ENCODE results near the gene NR4A3. TPM values are rescaled to one million over a fixed set of nuclear protein-coding genes. Genes with fewer than 3 reads are reported as not detected.

Gene NR4A3
- total and polyA plus RNA-seq, 10 of the 15 experiments (the other 5 are each of a cell fraction or from before 2014, with no cell fraction given), result 0.04 to 2.1 (median 0.64) TPM; not detected in 1

DNA sequence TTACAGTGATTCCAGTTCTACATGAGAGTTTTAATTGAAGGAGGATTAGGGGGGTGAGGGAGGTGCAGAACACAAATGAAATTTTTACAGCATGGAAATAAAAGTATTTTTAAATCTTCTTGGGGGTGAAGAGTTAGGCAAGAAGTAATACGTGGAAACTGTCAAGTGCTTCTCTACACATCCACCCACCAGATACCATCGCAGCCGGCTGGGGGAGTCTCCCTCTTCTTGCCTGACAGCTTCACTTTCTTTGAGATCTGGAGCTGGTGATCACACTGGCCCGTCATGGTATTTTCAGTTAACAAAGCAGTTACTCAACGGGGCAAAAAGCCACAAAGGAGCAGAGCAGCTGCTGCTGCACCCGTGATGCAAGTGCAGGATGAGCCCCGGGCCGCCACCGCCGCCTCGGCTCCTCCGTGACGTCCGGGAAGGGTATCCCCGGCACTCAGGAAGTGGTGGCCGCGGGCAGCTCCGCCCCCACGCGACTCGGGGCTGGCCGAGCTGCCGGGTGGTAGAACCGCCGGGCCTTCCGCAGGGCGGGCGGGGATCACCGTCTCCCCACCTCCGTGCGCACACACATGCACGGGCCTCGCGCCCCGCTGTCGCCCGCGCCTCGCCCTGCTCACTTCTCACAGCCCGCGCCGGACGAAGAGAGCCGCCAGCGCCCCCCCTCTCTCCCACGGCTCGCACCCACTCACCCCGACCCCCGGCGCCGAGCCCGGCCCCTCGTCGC lies 2.4 kb upstream of the NR4A3 start:
- BruUV-seq (replicated peaks), result no TSS peak
- no peaks in the 10 kb centered on the region for H3K27me3 ChIP-seq (replicated peaks in 1 of 2; ENCODE audit: control insufficient read depth in 2 of 2, insufficient read depth in 2 of 2, low read length in 1 of 2)
- in situ Hi-C loops (cut with MboI), result loop anchor here (25.0 kb wide), 2 partner anchors 193 to 393 kb away; no protein-coding TSS in a partner anchor
- intact Hi-C loops (cut with micrococcal nuclease; ENCODE audit: unreplicated experiment), result loop anchor here (5.0 kb wide), 1 partner anchor 522 kb away; no protein-coding TSS in a partner anchor
- FAIRE-seq (peak; percentile 13), ATAC-seq (peak; percentile 66), DNase-seq (ENCODE audit: low read depth, low spot score) (peak; percentile 63)
- H2AFZ ChIP-seq (ENCODE audit: control insufficient read depth, low read depth, low read length), result peak overlapping the region; percentile 81
- no peaks in the 10 kb centered on the region; the same call in 1 of the 2 replicates for H4K20me1 ChIP-seq (ENCODE audit: control insufficient read depth, insufficient read depth)
- SMC1A ChIA-PET (ENCODE audit: uncharacterized antibody, unreplicated experiment), result interaction anchor here (0.6 to 1.4 kb wide), 6 partner anchors 9 to 587 kb away, joined by 3 to 4 read pairs (median 3); no protein-coding TSS in a partner anchor
- CTCF ChIA-PET, result interaction anchor here (1.0 to 2.5 kb wide), 4 partner anchors 9 to 637 kb away, joined by 3 to 6 read pairs (median 4); no protein-coding TSS in a partner anchor
- peak overlapping the region; percentile 77 for H3K4me3 ChIP-seq
- H3K9ac ChIP-seq (ENCODE audit: control insufficient read depth, insufficient read depth, low read length), result peak overlapping the region; percentile 83
- H3K27ac ChIP-seq (ENCODE audit: control insufficient read depth, insufficient read depth), result peak overlapping the region; percentile 92
- no peaks in the 10 kb centered on the region for H3K36me3 ChIP-seq (ENCODE audit: control insufficient read depth in 2 of 2, insufficient read depth in 2 of 2, low read length in 1 of 2)
- peak overlapping the region; percentile 80 for H3K4me2 ChIP-seq (ENCODE audit: control insufficient read depth, insufficient read depth)
- no peaks in the 10 kb centered on the region for H3K9me3 ChIP-seq (replicated peaks; ENCODE audit: control insufficient read depth, insufficient read depth, low read length)
- H3K4me1 ChIP-seq (ENCODE audit: control insufficient read depth, insufficient read depth, low read length), result peaks cover 9% of the 10 kb centered on the region
- RAD21 ChIA-PET (ENCODE audit: unreplicated experiment), result interaction anchor here (0.8 to 2.2 kb wide), 14 partner anchors 8 to 636 kb away, joined by 3 to 6 read pairs (median 4); no protein-coding TSS in a partner anchor
- H3K79me2 ChIP-seq (ENCODE audit: control insufficient read depth, insufficient read depth, low read length), result peaks cover 2% of the 10 kb centered on the region
- WGBS (ENCODE audit: insufficient coverage, insufficient replicate concordance, low lambda C conversion rate, missing lambda C conversion rate), result 1% methylated on average over 36 of the region's 54 CpGs
- POLR2A ChIA-PET, result interaction anchor here (0.6 kb wide), 1 partner anchor 275 kb away, joined by 3 read pairs; no protein-coding TSS in a partner anchor
- TF ChIP-seq, protein P1, sequence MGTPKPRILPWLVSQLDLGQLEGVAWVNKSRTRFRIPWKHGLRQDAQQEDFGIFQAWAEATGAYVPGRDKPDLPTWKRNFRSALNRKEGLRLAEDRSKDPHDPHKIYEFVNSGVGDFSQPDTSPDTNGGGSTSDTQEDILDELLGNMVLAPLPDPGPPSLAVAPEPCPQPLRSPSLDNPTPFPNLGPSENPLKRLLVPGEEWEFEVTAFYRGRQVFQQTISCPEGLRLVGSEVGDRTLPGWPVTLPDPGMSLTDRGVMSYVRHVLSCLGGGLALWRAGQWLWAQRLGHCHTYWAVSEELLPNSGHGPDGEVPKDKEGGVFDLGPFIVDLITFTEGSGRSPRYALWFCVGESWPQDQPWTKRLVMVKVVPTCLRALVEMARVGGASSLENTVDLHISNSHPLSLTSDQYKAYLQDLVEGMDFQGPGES (IDR thresholded peaks at IDR 0.05), result no peak
- no peak for TF ChIP-seq ZZZ3 (IDR thresholded peaks at IDR 0.05; ENCODE audit: control insufficient read depth, insufficient read length, low read depth)
- TF ChIP-seq ATF3 (IDR thresholded peaks at IDR 0.05; ENCODE audit: borderline replicate concordance, extremely low read depth, low read depth, low read length), result no peak
- no peak for TF ChIP-seq CTCF (IDR thresholded peaks at IDR 0.05 in 2 of 3, conservative IDR thresholded peaks at IDR 0.05 in 1 of 3; ENCODE audit: control insufficient read depth in 2 of 3, extremely low read depth in 1 of 3, insufficient read depth in 1 of 3, low read depth in 3 of 3, low read length in 3 of 3)
- 0 out of 2 replicates have a peak, but pooled peaks have one; percentile 9 for TF ChIP-seq IRF4 (IDR thresholded peaks at IDR 0.05; ENCODE audit: low read depth, low read length)
- TF ChIP-seq, protein P2, sequence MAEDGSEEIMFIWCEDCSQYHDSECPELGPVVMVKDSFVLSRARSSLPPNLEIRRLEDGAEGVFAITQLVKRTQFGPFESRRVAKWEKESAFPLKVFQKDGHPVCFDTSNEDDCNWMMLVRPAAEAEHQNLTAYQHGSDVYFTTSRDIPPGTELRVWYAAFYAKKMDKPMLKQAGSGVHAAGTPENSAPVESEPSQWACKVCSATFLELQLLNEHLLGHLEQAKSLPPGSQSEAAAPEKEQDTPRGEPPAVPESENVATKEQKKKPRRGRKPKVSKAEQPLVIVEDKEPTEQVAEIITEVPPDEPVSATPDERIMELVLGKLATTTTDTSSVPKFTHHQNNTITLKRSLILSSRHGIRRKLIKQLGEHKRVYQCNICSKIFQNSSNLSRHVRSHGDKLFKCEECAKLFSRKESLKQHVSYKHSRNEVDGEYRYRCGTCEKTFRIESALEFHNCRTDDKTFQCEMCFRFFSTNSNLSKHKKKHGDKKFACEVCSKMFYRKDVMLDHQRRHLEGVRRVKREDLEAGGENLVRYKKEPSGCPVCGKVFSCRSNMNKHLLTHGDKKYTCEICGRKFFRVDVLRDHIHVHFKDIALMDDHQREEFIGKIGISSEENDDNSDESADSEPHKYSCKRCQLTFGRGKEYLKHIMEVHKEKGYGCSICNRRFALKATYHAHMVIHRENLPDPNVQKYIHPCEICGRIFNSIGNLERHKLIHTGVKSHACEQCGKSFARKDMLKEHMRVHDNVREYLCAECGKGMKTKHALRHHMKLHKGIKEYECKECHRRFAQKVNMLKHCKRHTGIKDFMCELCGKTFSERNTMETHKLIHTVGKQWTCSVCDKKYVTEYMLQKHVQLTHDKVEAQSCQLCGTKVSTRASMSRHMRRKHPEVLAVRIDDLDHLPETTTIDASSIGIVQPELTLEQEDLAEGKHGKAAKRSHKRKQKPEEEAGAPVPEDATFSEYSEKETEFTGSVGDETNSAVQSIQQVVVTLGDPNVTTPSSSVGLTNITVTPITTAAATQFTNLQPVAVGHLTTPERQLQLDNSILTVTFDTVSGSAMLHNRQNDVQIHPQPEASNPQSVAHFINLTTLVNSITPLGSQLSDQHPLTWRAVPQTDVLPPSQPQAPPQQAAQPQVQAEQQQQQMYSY (CRISPR knock-in tag; IDR thresholded peaks at IDR 0.05), result no peak
- no peak for TF ChIP-seq ZNF274 (IDR thresholded peaks at IDR 0.05; ENCODE audit: insufficient read depth, insufficient read length)
- 0 out of 4 replicates have a peak, but pooled peaks of 1 of the 2 experiments have one; percentile 59 for TF ChIP-seq CEBPB (IDR thresholded peaks at IDR 0.05; ENCODE audit: borderline replicate concordance in 1 of 2, low read depth in 2 of 2, low read length in 2 of 2)
- peak; percentile 71; the same call in 1 of the 2 replicates for TF ChIP-seq MAX (IDR thresholded peaks at IDR 0.05; ENCODE audit: low read depth, low read length)
- no peak for TF ChIP-seq WRNIP1 (IDR thresholded peaks at IDR 0.05; ENCODE audit: borderline replicate concordance, low read depth, low read length)
- peak; percentile 84 for TF ChIP-seq MTA2 (IDR thresholded peaks at IDR 0.05; ENCODE audit: low read depth)
- no peak for TF ChIP-seq SIN3A (IDR thresholded peaks at IDR 0.05; ENCODE audit: low read depth, low read length)

All from GM12878 (cell line).